HG02798 (cell line): ENCODE results near the gene LSMEM2.
"Not testable (repeated sequence)": the region's sequence is repeated elsewhere in the genome, so short reads cannot be mapped to it uniquely, and the experiment has no call there.

Experiments used
- ATAC-seq: cut with Tn5 transposase; IDR thresholded peaks from one replicate; pipeline ENCODE4 v1.9.1; 2021; ENCODE audit warnings: mild to moderate bottlenecking; ENCODE audit not compliant: unreplicated experiment, poor library complexity

Gene LSMEM2

DNA sequence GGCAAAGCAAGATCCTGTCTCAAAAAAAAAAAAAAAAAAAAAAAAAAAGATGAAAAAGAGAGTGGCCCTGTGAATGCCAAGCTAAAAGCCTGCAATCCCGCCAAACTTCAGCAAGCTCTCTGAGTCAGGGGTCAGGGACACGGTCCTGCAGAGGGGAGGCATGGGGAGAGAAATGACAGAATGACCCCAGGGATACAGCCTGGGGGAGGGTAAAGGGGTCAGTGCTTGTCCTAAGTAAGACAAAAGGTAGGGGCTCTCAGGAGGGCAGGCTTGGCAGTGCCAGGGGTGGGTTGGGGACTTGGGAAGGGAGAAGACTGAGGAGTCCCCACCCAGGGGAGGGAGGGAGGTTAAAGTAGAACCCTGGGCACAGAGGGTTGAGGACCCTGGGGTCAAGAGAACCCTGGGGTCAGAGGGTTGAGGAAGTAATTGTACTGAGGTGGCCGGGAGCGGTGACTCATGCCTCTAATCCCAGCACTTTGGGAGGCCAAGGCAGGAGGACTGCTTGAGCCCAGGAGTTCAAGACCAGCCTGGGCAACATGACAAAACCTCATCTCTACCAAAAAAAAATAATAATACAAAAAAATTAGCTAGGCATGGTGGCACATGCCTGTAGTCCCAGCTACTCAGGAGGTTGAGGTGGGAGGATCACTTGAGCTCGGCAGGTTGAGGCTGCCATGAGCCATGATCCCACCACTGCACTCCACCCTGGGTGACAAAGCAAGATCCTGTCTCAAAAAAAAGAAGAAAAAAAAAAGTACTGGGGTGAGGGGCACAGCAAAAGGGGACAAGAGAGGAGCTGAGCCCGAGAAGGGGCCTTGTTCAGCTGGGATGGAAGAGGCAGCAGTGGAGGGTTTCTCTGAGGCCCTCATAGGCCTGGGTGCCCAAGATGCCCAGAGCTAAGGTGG lies 15.2 kb upstream of the LSMEM2 start:
- no peak for ATAC-seq

DNA sequence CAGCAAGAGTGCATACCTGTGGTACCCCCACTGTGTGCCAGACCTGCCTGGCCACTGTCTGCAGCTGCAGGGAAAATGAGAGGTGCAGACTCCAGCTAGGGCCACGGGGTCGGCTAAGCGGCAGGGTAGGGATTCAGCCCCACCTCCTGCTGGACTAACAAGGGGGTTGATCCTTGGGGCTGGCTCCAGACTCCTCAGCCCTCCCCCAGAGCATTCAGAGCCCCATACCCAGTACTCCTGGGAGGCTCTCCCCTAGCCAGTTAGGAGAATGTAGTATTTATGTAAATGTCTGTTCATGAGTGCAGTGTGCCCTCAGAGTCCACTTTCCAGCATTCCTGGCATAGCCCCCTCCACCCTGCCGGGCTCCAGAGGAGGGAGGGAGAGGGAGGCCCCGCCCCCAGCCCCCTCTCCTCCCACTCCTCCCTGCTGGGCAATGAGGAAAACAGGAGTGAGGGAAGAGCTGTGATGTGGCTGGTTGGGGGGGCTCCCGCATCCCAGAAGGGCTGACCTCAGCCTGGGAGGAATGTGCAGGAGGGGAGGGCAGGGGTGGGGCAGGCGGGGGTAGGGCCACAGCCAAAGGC lies 14.4 kb upstream of the LSMEM2 start:
- ATAC-seq = no peak

DNA sequence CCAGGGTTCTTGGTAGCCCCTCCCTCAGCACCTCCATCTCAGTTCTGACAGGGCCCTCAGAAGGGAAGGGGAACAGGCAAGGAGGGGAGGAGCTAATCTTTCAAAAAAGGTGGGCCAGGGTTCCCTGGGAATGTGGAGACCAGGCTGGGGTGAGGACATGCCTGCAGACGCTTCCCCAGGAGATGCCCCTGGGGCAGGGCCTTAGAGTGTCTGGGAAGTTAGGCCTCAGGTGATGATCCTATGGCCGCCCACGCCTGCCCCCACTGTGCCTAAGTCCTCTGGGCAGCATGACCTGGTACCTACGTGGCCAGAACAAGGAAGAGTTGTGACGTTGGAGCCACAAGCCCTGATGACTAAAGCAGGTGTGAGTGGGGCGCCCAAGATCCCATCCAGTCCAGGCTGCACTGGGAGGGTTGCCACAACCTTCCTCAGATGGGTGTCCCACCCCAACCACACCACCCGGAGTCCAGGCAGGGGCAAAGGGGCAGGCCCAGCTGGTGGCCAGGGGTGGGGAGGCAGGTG lies 13.9 kb upstream of the LSMEM2 start:
- ATAC-seq = no peak

DNA sequence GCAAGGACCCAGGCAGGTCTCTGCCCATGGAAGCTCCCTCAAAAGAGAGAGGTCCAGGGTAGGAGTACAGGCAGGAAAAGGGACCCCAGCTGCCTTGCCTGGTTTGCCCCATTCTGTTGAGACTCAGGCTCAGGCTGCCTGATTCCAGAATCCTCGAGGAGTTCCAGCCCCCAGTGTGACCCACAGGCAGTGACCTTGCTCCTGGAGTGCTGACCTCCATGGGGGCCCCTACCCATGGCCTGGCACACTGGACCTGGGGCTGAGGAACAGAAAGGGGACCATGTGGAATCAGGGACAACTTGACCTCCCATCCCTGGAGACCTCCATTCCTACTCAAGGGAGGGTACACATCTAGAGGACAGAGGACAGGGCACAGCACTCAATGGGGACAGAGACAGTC lies 13.3 kb upstream of the LSMEM2 start:
- no peak for ATAC-seq

DNA sequence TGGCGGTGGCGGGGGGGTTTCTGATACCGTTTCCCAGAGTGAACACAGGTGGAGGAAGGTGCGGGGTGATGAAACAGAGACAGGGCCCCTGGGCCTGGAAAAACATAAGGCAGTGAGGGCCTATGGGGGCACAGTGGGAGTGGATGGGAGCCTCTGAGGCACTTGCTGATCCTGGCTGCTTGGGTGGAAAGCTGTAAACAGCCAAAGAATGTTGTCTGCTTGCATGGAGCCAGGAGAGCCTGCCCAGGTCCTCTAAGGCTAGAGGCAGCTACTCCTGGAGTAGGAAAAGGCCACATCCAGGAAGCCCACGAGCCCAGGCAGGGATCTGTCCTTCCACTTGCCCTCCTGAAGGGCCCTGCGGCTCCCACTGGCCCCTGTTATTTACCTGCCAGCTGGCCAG lies 12.9 kb upstream of the LSMEM2 start:
- ATAC-seq = no peak

DNA sequence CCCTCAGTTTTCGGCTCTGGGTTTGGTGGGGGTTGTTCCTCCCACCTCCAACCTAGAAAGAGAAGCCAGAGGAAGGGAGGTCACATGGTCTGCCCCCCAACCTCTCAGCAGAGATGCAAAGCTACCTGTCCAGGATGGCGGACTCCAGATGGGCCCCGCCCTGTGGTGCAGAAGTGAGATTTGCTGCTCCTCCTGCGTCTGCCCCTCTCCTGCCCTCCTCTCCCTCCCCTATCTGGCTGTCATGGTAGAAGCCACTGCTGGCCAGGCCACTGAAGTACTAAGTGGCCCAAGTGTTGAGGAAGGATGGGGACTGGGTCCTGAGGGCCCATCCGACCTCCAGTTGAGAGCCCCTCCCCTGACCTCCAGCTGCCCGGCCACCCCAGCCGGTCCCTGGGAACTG lies 12.1 kb upstream of the LSMEM2 start:
- no peak for ATAC-seq

DNA sequence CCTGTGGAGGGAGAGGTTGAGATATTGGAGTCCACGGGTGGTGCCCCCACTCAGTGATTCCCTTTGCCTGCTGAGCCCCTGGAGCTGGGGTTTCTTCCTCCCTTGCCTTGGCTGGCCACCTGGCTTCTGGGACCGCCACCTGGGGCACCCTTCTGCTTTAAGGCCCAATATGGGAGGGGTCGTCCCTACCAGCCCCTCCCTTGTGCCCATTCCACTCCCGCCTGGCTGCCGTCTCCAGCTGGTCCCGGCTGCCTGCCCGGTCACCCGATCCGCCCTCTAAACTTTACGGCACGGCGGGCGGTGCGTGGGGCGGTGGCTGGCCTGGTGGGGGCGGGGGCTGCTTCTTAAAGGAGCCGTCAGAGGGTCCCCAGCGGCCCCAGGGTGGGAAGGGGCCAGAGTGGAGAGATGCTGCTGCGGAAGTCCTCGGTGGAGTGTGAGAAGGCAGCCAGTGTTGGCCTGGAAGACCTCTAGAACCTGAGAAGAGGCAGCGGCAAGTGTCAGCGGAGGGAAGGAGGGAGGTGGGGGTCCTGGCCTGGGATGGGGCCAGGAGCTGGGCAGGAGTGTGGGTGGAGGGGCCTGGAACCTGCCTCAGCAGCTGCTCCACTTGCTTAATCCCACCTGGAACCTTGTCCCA lies 11.5 kb upstream of the LSMEM2 start:
- ATAC-seq = no peak

DNA sequence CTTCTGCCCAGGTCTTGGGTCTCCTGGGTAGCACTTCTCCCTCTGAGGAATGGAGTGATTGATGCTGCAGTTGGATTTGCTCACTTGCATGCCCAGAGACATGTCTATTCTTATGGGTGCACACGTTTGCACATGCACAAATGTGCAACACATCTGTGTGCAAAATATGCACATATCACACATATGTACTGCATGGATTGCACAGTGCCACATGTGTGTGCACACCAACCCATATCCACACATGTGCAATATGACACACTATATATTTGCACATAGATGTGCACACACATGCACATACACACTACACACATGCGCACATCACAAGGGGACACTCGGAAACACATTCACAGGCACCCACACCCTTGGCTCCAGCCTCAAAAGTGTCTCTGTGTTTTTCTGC lies 10.6 kb upstream of the LSMEM2 start:
- ATAC-seq = no peak

DNA sequence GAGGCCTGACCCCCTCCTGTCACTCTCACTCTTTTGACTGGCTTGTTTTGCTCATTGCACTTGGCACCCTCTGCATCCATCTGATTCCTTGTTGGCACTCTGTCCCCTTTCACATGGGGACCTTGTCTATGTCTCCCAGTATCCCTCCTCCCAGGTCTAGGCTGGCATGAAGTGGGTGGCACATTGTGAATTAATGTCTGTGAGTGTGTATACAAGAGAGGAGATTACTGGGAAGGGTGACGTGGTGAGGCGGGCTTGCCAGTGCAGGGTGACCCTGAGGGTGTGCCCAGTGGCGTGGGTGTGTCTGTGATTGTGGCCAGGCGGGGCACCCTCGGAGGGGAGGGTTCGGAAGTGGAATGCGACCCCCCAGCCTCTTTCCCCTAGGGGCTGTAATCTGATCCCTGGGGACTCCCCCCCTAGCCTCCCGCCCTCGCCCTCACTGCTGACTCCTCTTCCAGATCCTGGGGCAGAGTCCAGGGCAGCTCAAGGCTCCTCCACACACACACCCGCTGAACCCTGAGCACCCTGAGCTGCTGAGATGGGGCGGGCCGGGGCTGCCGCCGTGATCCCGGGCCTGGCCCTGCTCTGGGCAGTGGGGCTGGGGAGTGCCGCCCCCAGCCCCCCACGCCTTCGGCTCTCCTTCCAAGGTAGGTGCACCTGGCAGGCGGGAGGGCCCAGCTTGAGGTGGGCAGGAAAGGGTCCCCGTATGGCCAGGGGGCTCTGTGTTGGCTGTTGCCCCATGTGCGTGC lies 10.0 kb upstream of the LSMEM2 start, which contains the start of gene SEMA3B:
Gene SEMA3B, plus strand, starts transcription at position 445 of the 749 bp plus-strand sequence. Its CDS starts 94 bp downstream, at position 539.
- ATAC-seq = no peak

DNA sequence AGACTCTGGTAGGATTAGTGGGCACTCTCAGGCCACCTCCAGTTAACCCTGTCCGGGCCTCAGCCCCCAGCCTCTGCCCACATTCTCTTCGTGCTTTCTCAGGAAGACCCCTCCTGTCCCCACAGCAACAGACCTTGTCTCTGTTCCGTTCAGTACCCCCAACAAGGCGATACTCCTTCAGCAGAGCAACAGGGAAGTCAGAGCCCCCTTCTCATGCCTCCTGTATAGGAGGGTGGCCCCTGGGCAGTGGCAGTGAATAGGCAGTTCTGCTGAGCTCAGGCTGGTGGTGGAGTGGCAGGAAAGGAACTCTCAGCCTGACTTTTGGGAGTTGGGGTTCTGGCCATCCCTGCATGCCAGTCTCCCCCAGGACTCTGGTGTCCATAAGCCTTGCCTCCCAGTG lies 9.4 kb upstream of the LSMEM2 start:
- ATAC-seq = no peak

DNA sequence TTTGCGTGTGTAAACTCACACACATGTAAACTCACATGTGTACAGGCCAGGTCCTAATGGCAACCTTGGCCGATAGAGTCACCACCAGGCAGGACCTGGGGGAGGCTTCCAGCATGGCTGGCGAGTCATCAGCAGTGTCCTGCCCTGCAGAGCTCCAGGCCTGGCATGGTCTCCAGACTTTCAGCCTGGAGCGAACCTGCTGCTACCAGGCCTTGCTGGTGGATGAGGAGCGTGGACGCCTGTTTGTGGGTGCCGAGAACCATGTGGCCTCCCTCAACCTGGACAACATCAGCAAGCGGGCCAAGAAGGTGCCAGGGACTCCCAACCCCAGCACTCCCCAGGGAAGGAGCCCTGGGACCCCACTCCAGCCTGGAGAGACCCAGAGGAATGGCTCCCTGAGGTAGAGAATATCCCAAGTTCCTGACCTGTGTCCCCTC lies 8.9 kb upstream of the LSMEM2 start:
- ATAC-seq = no peak

DNA sequence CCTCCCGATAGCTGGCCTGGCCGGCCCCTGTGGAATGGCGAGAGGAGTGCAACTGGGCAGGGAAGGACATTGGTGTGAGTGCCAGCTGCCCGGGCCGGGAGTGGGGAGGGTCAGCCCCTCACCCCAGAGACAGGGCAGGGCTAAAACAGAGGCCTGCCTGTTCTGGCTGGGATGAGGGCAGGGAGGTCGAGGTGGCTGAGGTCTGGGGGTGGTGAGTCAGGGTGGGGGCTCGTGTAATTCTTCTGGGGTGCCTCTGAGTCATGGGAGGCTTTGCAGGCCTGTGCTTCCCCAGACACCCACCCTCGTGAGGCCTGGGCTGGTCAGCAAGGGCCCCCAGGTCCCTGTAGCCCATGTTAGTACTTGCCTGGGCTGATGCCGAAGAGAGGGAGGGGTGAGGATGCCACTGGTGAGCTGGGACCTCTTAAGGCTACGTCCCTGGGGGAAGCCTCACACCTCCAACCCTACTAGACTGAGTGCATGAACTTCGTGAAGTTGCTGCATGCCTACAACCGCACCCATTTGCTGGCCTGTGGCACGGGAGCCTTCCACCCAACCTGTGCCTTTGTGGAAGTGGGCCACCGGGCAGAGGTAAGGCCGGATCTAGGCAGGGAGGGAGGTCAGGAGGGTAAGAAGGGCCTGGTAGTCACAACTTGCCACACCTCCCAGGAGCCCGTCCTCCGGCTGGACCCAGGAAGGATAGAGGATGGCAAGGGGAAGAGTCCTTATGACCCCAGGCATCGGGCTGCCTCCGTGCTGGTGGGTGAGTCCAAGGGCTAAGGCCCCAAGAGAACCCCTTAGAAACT lies 8.3 kb upstream of the LSMEM2 start:
- no peak for ATAC-seq

DNA sequence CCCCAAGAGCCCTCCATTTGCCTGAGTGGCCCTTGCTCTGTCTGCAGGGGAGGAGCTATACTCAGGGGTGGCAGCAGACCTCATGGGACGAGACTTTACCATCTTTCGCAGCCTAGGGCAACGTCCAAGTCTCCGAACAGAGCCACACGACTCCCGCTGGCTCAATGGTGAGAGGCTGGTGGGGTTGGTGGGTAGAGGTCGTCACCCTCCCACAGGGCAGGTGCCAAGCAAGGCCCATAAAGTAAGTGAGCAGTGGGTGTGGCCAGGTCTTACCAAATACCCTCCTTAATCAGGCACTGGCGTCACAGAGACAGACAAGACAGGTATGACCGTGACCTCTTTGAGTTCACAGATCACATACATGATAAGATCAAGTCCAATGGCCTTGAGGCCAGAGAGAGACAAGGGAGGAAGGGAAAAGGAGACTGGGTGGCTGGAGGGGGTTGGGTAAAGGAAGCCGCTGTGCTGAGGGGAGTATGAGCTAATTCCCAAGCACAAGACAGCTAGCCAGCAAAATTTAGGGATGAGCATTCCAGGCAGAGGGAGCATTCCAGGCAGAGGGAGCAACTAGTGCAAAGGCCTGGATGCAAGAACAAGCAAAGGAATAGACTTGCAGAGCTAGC lies 7.5 kb upstream of the LSMEM2 start:
- no peak for ATAC-seq

DNA sequence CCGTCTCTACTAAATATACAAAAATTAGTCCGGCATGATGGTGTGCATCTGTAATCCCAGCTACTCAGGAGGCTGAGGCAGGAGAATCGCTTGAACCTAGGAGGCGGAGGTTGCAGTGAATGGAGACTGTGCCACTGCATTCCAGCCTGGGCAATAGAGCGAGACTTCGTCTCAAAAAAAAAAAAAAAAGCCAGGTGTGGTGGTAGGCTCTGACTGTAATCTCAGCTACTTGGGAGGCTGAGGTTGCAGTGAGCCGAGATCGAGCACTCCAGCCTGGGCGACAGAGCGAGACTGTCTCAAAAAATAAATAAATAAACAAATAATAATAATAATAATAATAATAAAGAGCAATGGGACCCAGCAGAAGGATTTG lies 6.4 kb upstream of the LSMEM2 start:
- not testable (repeated sequence) for ATAC-seq

DNA sequence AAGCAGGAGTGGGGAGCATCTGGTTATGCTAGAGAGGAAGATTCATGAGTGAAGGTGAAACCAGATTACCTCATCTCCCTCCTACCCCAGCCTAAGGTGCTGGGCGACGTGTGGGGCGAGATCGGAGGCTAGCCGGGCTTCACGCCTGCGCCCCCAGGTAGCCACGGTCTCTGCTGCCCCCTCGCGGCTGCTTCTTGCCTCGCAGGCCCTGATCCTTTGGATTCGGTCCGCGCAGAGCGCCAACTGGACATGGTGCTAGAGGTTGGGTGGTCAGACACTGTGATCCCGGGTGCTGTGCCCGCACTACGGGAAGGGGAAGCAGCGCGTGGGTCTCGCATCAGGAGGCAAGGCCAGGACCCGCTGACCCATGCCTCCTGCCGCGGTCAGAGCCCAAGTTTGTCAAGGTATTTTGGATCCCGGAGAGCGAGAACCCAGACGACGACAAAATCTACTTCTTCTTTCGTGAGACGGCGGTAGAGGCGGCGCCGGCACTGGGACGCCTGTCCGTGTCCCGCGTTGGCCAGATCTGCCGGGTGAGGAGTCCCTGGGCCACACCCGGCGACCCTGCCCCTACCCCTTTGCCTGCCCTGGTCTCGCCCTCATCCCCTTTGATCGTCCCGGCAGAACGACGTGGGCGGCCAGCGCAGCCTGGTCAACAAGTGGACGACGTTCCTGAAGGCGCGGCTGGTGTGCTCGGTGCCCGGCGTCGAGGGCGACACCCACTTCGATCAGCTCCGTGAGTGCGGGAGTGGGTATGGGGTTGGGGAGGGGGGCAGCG lies 5.8 kb upstream of the LSMEM2 start:
- peak; percentile 86 for ATAC-seq

DNA sequence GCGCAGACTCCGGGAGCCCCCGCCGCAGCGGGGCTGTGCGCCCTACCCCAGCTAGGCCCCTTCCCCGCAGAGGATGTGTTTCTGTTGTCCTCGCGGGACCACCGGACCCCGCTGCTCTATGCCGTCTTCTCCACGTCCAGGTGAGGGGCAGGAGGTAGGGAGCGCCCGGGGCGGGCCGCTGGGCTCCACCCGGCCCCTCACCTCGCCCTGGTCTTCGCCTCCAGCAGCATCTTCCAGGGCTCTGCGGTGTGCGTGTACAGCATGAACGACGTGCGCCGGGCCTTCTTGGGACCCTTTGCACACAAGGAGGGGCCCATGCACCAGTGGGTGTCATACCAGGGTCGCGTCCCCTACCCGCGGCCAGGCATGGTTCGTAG lies 5.2 kb upstream of the LSMEM2 start:
- no peak for ATAC-seq

DNA sequence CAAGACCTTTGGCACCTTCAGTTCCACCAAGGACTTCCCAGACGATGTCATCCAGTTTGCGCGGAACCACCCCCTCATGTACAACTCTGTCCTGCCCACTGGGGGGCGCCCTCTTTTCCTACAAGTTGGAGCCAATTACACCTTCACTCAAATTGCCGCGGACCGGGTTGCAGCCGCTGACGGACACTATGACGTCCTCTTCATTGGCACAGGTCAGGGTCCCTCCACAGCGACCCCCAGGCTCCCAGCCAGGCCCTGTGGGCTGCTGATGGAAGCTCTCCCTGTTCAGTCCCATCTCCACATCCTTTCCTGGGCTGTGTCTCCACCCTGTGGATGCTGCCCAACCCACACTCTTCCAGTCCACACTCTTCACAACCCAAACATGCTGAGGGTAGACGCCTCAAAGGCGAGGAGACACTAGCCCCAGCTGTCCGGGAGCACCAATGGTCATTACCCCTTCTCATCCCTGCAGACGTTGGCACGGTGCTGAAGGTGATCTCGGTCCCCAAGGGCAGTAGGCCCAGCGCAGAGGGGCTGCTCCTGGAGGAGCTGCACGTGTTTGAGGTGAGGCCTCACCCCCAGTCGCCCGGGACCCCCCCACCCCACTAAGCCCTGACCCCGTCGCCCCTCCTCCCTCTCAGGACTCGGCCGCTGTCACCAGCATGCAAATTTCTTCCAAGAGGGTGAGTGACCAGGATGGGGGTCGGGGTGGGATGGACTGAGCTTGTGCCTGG lies 4.3 kb upstream of the LSMEM2 start:
- no peak for ATAC-seq
